ENCODE data around the gene KMO.

DNA sequence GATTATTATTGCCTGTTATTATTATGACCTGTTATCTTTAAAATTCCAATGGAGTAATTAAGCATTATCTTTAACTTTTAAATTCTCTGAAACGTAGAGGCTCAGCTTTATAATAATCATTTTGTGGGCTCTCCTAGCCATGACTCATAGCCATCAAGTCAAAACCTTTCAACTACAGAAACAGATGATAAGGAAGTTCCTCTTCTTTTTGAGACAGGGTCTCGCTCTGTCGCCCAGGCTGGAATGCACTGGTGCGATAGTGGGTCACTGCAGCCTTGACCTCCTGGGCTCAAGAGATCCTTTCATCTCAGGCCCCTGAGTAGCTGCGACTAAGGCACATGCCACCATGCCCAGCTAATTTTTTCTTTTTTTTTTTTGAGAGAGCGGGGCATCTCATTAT, 64.5 kb downstream of the KMO start:
- TF ChIP-seq, protein P1, sequence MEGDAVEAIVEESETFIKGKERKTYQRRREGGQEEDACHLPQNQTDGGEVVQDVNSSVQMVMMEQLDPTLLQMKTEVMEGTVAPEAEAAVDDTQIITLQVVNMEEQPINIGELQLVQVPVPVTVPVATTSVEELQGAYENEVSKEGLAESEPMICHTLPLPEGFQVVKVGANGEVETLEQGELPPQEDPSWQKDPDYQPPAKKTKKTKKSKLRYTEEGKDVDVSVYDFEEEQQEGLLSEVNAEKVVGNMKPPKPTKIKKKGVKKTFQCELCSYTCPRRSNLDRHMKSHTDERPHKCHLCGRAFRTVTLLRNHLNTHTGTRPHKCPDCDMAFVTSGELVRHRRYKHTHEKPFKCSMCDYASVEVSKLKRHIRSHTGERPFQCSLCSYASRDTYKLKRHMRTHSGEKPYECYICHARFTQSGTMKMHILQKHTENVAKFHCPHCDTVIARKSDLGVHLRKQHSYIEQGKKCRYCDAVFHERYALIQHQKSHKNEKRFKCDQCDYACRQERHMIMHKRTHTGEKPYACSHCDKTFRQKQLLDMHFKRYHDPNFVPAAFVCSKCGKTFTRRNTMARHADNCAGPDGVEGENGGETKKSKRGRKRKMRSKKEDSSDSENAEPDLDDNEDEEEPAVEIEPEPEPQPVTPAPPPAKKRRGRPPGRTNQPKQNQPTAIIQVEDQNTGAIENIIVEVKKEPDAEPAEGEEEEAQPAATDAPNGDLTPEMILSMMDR (IDR thresholded peaks at IDR 0.05): no peak
- TF ChIP-seq EZH2phosphoT487 (IDR thresholded peaks at IDR 0.05) (no peak), EZH2 (IDR thresholded peaks at IDR 0.05) (no peak)

Measured in neural progenitor cell (in vitro differentiated cells).